HFFc6 (cell line): ENCODE results near the gene NXNL1. TPM values are rescaled to one million over a fixed set of nuclear protein-coding genes. Genes with fewer than 3 reads are reported as not detected.
A peak's percentile ranks its signal among the peaks of the same experiment; 100 is the strongest.

Source experiments
- DNase-seq: peaks from one replicate; pipeline ENCODE4 v3.0.0-alpha.2; 2018
- H3K27ac Mint-ChIP-seq: 2 replicates; pipeline ENCODE4 v1.8.0; 2020; ENCODE audit warnings: mild to moderate bottlenecking, mixed read lengths
- H3K27me3 Mint-ChIP-seq: 2 replicates; pipeline ENCODE4 v1.8.0; 2021; ENCODE audit warnings: mild to moderate bottlenecking, moderate library complexity, mixed read lengths; ENCODE audit not compliant: insufficient read depth
- H3K36me3 Mint-ChIP-seq: 2 replicates; pipeline ENCODE4 v1.8.0; 2021; ENCODE audit warnings: low read depth, mixed read lengths
- H3K4me1 Mint-ChIP-seq: 2 replicates; pipeline ENCODE4 v1.8.0; 2020; ENCODE audit warnings: low read depth, mixed read lengths
- H3K4me3 Mint-ChIP-seq: 2 replicates; pipeline ENCODE4 v1.8.0; 2020; ENCODE audit warnings: mild to moderate bottlenecking, moderate library complexity, mixed read lengths
- H3K9me3 Mint-ChIP-seq: 2 replicates; pipeline ENCODE4 v1.8.0; 2020; ENCODE audit warnings: mild to moderate bottlenecking, mixed read lengths
- total RNA-seq, 6 experiments: library from RNA; stranded (reverse); fragmentation: NEBNext Ultra II Directional; extraction: Animal tissue kit (Norgen Biotek cat#: 25700); gene quantifications; 2 replicates in 1 of 6; 3 replicates in 5 of 6; pipeline ENCODE4 v1.2.3, GENCODE V29; 2021
- TF ChIP-seq, protein P1 (sequence below): fragments of 200-600 bp; sonication (generic); IDR thresholded peaks from 2 replicates; pipeline ENCODE4 v1.5.0; 2021; ENCODE audit warnings: antibody characterized with exemption, mild to moderate bottlenecking

NXNL1 gene
- total RNA-seq, 6 experiments from 2014 or later: not detected

DNA sequence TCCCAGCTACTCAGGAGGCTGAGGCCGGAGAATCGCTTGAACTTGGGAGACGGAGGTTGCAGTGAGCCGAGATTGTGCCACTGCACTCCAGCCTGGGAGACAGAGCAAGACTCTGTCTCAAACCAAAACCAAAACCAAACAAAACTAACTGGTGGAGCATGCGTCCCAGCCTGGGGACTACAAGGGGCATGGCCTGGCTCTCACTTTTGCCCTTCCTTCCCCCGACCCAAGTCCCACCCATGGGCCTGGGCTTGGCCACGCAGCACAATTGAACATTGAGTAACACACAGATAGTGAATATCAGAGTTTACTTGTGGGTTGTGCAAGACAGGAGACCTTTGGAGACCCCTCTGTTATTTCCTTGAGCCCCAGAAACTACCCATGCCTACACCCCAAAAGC lies 25.5 kb downstream of the NXNL1 start:
- no peak overlapping the region for H3K4me3 Mint-ChIP-seq
- no peaks in the 10 kb centered on the region; the same call in none of the 2 replicates for H3K27me3 Mint-ChIP-seq
- H3K27ac Mint-ChIP-seq: no peak overlapping the region
- TF ChIP-seq, protein P1, sequence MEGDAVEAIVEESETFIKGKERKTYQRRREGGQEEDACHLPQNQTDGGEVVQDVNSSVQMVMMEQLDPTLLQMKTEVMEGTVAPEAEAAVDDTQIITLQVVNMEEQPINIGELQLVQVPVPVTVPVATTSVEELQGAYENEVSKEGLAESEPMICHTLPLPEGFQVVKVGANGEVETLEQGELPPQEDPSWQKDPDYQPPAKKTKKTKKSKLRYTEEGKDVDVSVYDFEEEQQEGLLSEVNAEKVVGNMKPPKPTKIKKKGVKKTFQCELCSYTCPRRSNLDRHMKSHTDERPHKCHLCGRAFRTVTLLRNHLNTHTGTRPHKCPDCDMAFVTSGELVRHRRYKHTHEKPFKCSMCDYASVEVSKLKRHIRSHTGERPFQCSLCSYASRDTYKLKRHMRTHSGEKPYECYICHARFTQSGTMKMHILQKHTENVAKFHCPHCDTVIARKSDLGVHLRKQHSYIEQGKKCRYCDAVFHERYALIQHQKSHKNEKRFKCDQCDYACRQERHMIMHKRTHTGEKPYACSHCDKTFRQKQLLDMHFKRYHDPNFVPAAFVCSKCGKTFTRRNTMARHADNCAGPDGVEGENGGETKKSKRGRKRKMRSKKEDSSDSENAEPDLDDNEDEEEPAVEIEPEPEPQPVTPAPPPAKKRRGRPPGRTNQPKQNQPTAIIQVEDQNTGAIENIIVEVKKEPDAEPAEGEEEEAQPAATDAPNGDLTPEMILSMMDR: no peak
- H3K36me3 Mint-ChIP-seq: no peaks in the 10 kb centered on the region
- H3K9me3 Mint-ChIP-seq: no peaks in the 10 kb centered on the region
- H3K4me1 Mint-ChIP-seq: no peaks in the 10 kb centered on the region
- no peak for DNase-seq

DNA sequence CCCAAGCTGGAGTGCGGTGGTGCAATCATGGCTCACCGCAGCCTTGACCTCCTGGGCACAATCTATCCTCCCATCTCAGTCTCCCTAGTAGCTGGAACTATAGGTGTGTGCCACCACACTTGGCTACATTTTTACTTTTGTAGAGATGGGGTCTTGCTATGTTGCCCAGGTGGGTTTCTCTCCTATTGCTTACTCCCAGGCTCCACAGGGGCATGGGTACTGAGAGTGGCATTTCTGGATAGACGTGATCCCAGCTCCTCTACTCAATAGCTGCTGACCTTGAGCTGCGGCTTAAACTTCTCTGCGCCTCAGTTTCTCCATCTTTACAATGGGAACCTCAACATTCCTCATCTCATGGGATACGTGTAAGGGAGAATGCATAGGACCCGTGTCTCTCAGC lies 29.3 kb downstream of the NXNL1 start:
- no peak for DNase-seq
- H3K4me3 Mint-ChIP-seq: no peak overlapping the region
- TF ChIP-seq, protein P1: no peak
- no peaks in the 10 kb centered on the region for H3K36me3 Mint-ChIP-seq
- no peak overlapping the region for H3K27ac Mint-ChIP-seq
- H3K4me1 Mint-ChIP-seq: no peaks in the 10 kb centered on the region
- H3K27me3 Mint-ChIP-seq: peaks cover 3% of the 10 kb centered on the region
- no peaks in the 10 kb centered on the region for H3K9me3 Mint-ChIP-seq

DNA sequence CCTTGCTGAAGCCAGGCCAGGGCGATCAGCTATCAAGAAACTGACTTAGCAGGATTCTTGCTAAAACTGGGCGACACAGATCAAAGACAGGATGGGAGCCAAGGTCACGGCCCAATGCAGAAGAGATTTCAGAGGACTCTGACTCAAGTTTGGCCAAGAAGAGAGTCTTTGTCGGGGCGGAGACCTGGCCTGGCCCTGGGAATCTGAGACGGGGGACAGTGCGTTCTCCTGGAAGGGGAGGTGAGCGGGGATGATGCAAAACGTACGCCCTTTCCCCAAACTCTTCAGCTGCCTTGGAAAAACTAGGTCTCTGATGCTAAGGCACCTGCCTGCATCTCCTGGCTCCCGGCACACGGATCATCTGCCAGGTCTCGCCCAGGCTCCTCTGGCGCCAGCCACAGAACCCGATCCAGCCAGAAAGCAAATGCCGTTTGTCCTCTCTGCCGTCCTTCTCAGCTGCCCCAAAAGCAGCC lies 31.0 kb downstream of the NXNL1 start:
- Mint-ChIP-seq H3K27me3 (peaks cover 3% of the 10 kb centered on the region), H3K4me3 (no peak overlapping the region), H3K4me1 (no peaks in the 10 kb centered on the region), H3K9me3 (no peaks in the 10 kb centered on the region), H3K27ac (no peak overlapping the region), H3K36me3 (no peaks in the 10 kb centered on the region)
- DNase-seq: no peak
- TF ChIP-seq, protein P1: no peak

DNA sequence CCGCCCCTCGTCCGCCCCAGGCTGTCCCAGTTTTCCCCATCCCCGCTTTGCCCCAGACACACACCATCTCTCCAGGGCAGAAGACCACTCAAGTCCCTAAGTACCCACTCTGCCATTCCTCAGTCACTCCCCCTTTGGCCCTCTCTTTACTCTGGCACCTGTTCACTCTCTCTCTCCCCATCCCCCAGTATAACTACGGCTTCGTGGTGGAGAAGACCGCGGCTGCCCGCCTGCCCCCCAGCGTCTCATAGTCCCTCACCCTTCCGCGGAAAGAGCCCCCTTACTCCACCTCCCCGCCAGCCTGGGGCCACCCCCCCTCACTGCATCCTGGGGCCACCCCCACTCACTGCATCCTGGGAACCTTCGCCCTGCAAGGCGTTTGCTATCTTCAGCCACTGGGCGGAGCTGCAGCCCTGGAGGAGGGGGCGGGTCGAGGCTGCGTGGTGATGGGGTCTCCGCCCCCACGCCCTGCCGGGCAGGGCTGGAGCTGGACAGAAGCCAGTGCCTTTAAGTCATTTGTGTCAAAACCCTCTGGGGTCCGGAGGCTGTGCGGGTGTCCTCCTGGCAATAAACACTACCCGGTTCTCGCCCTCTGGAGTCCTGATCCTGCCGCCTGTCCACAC lies 35.9 kb downstream of the NXNL1 start:
- H3K4me3 Mint-ChIP-seq: no peak overlapping the region
- peaks cover 3% of the 10 kb centered on the region for H3K27me3 Mint-ChIP-seq
- DNase-seq: no peak
- no peaks in the 10 kb centered on the region for H3K36me3 Mint-ChIP-seq
- no peak overlapping the region for H3K27ac Mint-ChIP-seq
- H3K9me3 Mint-ChIP-seq: no peaks in the 10 kb centered on the region
- H3K4me1 Mint-ChIP-seq: peaks cover 6% of the 10 kb centered on the region
- TF ChIP-seq, protein P1: peak; percentile 58

DNA sequence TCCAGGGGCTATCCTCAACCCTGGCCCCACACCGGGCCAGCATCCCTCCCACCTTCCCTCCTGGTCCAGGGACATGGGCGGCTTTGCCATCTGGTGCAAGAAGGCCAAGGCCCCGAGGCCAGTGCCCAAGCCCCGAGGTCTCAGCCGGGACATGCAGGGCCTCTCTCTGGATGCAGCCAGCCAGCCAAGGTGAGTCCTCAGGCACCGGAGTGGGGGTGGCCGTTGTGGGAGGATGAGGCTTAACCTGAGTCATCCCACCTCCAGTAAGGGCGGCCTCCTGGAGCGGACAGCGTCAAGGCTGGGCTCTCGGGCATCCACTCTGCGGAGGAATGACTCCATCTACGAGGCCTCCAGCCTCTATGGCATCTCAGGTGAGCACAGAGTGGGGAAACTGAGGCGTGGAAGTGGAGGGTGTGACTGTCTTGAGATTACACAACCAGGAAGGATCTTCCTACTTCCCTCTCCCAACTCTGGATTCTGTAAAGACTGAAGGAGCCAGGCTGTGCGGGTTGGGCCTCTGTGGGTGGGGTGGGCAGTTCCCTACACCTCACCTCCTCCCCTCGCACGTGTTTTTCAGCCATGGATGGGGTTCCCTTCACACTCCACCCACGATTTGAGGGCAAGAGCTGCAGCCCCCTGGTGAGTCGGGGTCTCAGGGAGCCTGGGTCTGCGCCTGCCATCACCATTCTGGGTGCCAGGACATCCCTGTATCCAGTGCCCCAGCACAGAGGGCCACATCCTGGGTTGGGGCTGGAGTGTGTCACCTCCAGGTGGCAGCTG lies 37.1 kb downstream of the NXNL1 start:
- no peaks in the 10 kb centered on the region; the same call in 1 of the 2 replicates for H3K27me3 Mint-ChIP-seq
- H3K36me3 Mint-ChIP-seq: no peaks in the 10 kb centered on the region
- peaks cover 16% of the 10 kb centered on the region for H3K4me1 Mint-ChIP-seq
- DNase-seq: no peak
- no peaks in the 10 kb centered on the region for H3K9me3 Mint-ChIP-seq
- H3K27ac Mint-ChIP-seq: no peak overlapping the region
- TF ChIP-seq, protein P1: no peak
- H3K4me3 Mint-ChIP-seq: no peak overlapping the region
